HG03439 (cell line): ENCODE results near the gene BORCS5.
"Not testable (repeated sequence)": the region's sequence is repeated elsewhere in the genome, so short reads cannot be mapped to it uniquely, and the experiment has no call there.

Experiments used
- ATAC-seq: cut with Tn5 transposase; IDR thresholded peaks from one replicate; pipeline ENCODE4 v1.9.1; 2021; ENCODE audit warnings: mild to moderate bottlenecking, moderate library complexity; ENCODE audit not compliant: unreplicated experiment

The BORCS5 gene

GRCh38 chr12:12482150-12482761, 125.4 kb downstream of the BORCS5 start:
- ATAC-seq, result no peak

- ATAC-seq, result no peak
Measured at GRCh38 chr12:12482959-12483358, 126.1 kb downstream of the BORCS5 start.

GRCh38 chr12:12483438-12483837, 126.6 kb downstream of the BORCS5 start:
- no peak for ATAC-seq

GRCh38 chr12:12486661-12487240, 129.9 kb downstream of the BORCS5 start:
- ATAC-seq, result peak; percentile 77

GRCh38 chr12:12487490-12487889, 130.6 kb downstream of the BORCS5 start:
- ATAC-seq, result no peak

- ATAC-seq, result no peak
Measured at GRCh38 chr12:12488296-12488695, 131.4 kb downstream of the BORCS5 start.

GRCh38 chr12:12488823-12489550, 132.1 kb downstream of the BORCS5 start:
- no peak for ATAC-seq

GRCh38 chr12:12491606-12492005, 134.7 kb downstream of the BORCS5 start:
- no peak for ATAC-seq

- no peak for ATAC-seq
Measured at GRCh38 chr12:12492547-12492946, 135.7 kb downstream of the BORCS5 start.

GRCh38 chr12:12495536-12495935, 138.7 kb downstream of the BORCS5 start:
- no peak for ATAC-seq

GRCh38 chr12:12498210-12498609, 141.3 kb downstream of the BORCS5 start:
- no peak for ATAC-seq

- no peak for ATAC-seq
Measured at GRCh38 chr12:12499909-12500604, 143.2 kb downstream of the BORCS5 start.

GRCh38 chr12:12501121-12501520, 144.2 kb downstream of the BORCS5 start:
- ATAC-seq, result no peak

- ATAC-seq, result not testable (repeated sequence)
Measured at GRCh38 chr12:12502130-12502814, 145.4 kb downstream of the BORCS5 start.

- ATAC-seq, result no peak
Measured at GRCh38 chr12:12502815-12503151, 145.9 kb downstream of the BORCS5 start.

- ATAC-seq, result no peak
Measured at GRCh38 chr12:12503384-12504078, 146.7 kb downstream of the BORCS5 start.

GRCh38 chr12:12505544-12506495, 148.9 kb downstream of the BORCS5 start:
- no peak for ATAC-seq

- ATAC-seq, result no peak
Measured at GRCh38 chr12:12506496-12506890, 149.6 kb downstream of the BORCS5 start.

GRCh38 chr12:12507121-12507520, 150.2 kb downstream of the BORCS5 start:
- ATAC-seq, result no peak
